GM23338 (cell line): ENCODE results near the gene DIP2B. TPM values are rescaled to one million over a fixed set of nuclear protein-coding genes. Genes with fewer than 3 reads are reported as not detected.
A peak's percentile ranks its signal among the peaks of the same experiment; 100 is the strongest.

Experiments used
- ATAC-seq: fragments of 200-7000 bp; cut with Tn5 transposase; 3 replicates; pipeline ENCODE4 v1.9.1; 2020
- DNase-seq: peaks from one replicate; pipeline ENCODE4 v3.0.0-alpha.2; 2015; ENCODE audit warnings: low spot score
- H2AFZ ChIP-seq: fragments of 200-600 bp; sonication (generic); 2 replicates; pipeline ENCODE4 v1.8.0; 2016; ENCODE audit warnings: antibody characterized with exemption, mild to moderate bottlenecking, moderate library complexity
- H3F3A ChIP-seq: fragments of 200-600 bp; sonication (generic); replicated peaks from 2 replicates; pipeline ENCODE4 v1.8.0; 2017; ENCODE audit warnings: antibody characterized with exemption, mixed run types, low read depth
- H3K27ac ChIP-seq: fragments of 200-600 bp; sonication (generic); 2 replicates; pipeline ENCODE4 v1.6.1; 2016; ENCODE audit warnings: low read depth
- H3K27me3 ChIP-seq: fragments of 200-600 bp; sonication (generic); 2 replicates; pipeline ENCODE4 v1.8.0; 2016; ENCODE audit warnings: mild to moderate bottlenecking, mixed run types, moderate library complexity; ENCODE audit not compliant: insufficient read depth
- H3K36me3 ChIP-seq: fragments of 200-600 bp; sonication (generic); 2 replicates; pipeline ENCODE4 v1.8.0; 2016; ENCODE audit warnings: mild to moderate bottlenecking; ENCODE audit not compliant: insufficient read depth
- H3K4me1 ChIP-seq: fragments of 200-600 bp; sonication (generic); 2 replicates; pipeline ENCODE4 v1.8.0; 2016; ENCODE audit warnings: mild to moderate bottlenecking, moderate library complexity; ENCODE audit not compliant: insufficient read depth
- H3K4me2 ChIP-seq: fragments of 200-600 bp; sonication (generic); 2 replicates; pipeline ENCODE4 v1.7.1; 2017; ENCODE audit warnings: mixed run types
- H3K4me3 ChIP-seq: fragments of 200-600 bp; sonication (generic); 2 replicates; pipeline ENCODE4 v1.6.1; 2016; ENCODE audit warnings: mixed run types
- H3K79me2 ChIP-seq: fragments of 200-600 bp; sonication (generic); replicated peaks from 2 replicates; pipeline ENCODE4 v1.8.0; 2017; ENCODE audit warnings: mild to moderate bottlenecking; ENCODE audit not compliant: insufficient read depth
- H3K9me2 ChIP-seq: fragments of 200-600 bp; sonication (generic); 2 replicates; pipeline ENCODE4 v1.8.0; 2017; ENCODE audit not compliant: insufficient read depth
- H4K20me1 ChIP-seq: fragments of 200-600 bp; sonication (generic); replicated peaks from 2 replicates; pipeline ENCODE4 v1.8.0; 2017; ENCODE audit warnings: mild to moderate bottlenecking; ENCODE audit not compliant: insufficient read depth
- H3K27ac Mint-ChIP-seq: 2 replicates; pipeline ENCODE4 v1.8.0; 2020; ENCODE audit warnings: inconsistent platforms, mild to moderate bottlenecking, moderate library complexity, mixed read lengths
- H3K27me3 Mint-ChIP-seq: 3 replicates; pipeline ENCODE4 v1.8.0; 2022; ENCODE audit warnings: low read depth, mild to moderate bottlenecking, moderate library complexity, mixed read lengths, inconsistent platforms; ENCODE audit not compliant: insufficient read depth, poor library complexity
- H3K36me3 Mint-ChIP-seq: 3 replicates; pipeline ENCODE4 v1.8.0; 2021; ENCODE audit warnings: low read depth, mild to moderate bottlenecking, inconsistent platforms, moderate library complexity, mixed read lengths
- H3K4me1 Mint-ChIP-seq: 3 replicates; pipeline ENCODE4 v1.8.0; 2020; ENCODE audit warnings: mild to moderate bottlenecking, inconsistent platforms, mixed read lengths
- H3K4me3 Mint-ChIP-seq: 3 replicates; pipeline ENCODE4 v1.8.0; 2021; ENCODE audit warnings: moderate library complexity, mild to moderate bottlenecking, inconsistent platforms, mixed read lengths
- H3K9me3 Mint-ChIP-seq: 3 replicates; pipeline ENCODE4 v1.8.0; 2020; ENCODE audit warnings: moderate library complexity, mild to moderate bottlenecking, inconsistent platforms, mixed read lengths
- CREB1 ChIP-seq: fragments of 250-450 bp; sonication (Bioruptor Pico); IDR thresholded peaks from 2 replicates; pipeline ENCODE4 v1.5.0; 2020; ENCODE audit warnings: low read depth, mild to moderate bottlenecking, moderate library complexity
- EZH2 ChIP-seq: fragments of 200-600 bp; sonication (generic); IDR thresholded peaks from one replicate; pipeline ENCODE4 v1.8.0; 2017; ENCODE audit warnings: antibody characterized with exemption, mild to moderate bottlenecking, low read depth; ENCODE audit not compliant: unreplicated experiment
- EZH2phosphoT487 ChIP-seq: fragments of 200-600 bp; sonication (generic); IDR thresholded peaks from one replicate; pipeline ENCODE4 v1.8.1; 2018; ENCODE audit warnings: antibody characterized with exemption; ENCODE audit not compliant: unreplicated experiment
- POLR2AphosphoS5 ChIP-seq: IDR thresholded peaks from 2 replicates; pipeline ENCODE4 v1.6.1; 2016; ENCODE audit warnings: antibody characterized with exemption, low read depth
- STAT1 ChIP-seq: IDR thresholded peaks from one replicate; pipeline ENCODE4 v1.6.1; 2016; ENCODE audit warnings: antibody characterized with exemption; ENCODE audit not compliant: unreplicated experiment
- ZNF114 ChIP-seq: fragments of 250-450 bp; sonication (Bioruptor Pico); IDR thresholded peaks from 2 replicates; pipeline ENCODE4 v1.5.0; 2020; ENCODE audit warnings: mild to moderate bottlenecking, moderate library complexity
- ZNF331 ChIP-seq: fragments of 250-450 bp; sonication (Bioruptor Pico); IDR thresholded peaks from 2 replicates; pipeline ENCODE4 v1.5.0; 2020; ENCODE audit warnings: low read depth, mild to moderate bottlenecking, moderate library complexity
- polyA plus RNA-seq: library from polyadenylated mRNA; unstranded; fragments of >200 nt; fragmentation: Nextera tagmentation; extraction: Ambion mirVana; gene quantifications from 2 replicates; pipeline ENCODE4 v1.2.1, GENCODE V29; 2016
- total RNA-seq: library from RNA; depleted of rRNA; stranded (reverse); fragments of >200 nt; shearing (Covaris generic); gene quantifications from 2 replicates; pipeline ENCODE4 v1.2.3, GENCODE V29; 2014
- TF ChIP-seq, protein P1 (sequence below): fragments of 250-450 bp; sonication (Bioruptor Pico); IDR thresholded peaks from 2 replicates; pipeline ENCODE4 v1.5.0; 2020; ENCODE audit warnings: mild to moderate bottlenecking, moderate library complexity
- TF ChIP-seq, protein P2 (sequence below): IDR thresholded peaks from 2 replicates; pipeline ENCODE4 v1.6.1; 2016; ENCODE audit warnings: antibody characterized with exemption
- TF ChIP-seq, protein P3 (sequence below): IDR thresholded peaks from one replicate; pipeline ENCODE4 v1.6.1; 2018; ENCODE audit warnings: antibody characterized with exemption; ENCODE audit not compliant: unreplicated experiment

DIP2B gene
- total and polyA plus RNA-seq, 2 experiments from 2014 or later = 8.0 to 36.4 TPM

DNA sequence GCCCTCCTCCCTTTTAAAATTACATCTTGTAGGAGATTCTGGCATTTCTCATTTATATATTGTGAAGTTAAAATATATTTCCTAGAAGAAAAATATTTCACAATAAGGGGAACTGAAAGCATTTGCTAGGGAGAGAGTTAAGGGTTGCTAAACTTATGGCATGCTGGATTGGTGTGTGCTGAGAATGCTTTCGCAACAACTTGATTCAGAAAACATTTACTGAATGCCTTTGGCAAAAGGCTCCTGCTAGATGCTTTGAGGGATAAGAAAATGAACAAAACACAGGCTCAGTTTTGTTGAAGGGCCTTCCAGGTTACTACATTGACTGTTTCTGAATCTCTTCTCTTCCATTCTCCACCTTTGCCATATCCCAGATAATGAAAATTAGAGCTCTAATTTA is 67.5 kb downstream of the DIP2B start:
- Mint-ChIP-seq H3K36me3 (no peaks in the 10 kb centered on the region), H3K9me3 (no peaks in the 10 kb centered on the region), H3K27me3 (no peaks in the 10 kb centered on the region), H3K4me3 (no peak overlapping the region), H3K4me1 (peaks cover 52% of the 10 kb centered on the region), H3K27ac (no peak overlapping the region; the same call in 1 of the 2 replicates)
- Histone ChIP-seq H3K36me3 (no peaks in the 10 kb centered on the region), H3K79me2 (peaks cover 86% of the 10 kb centered on the region), H3K27me3 (no peaks in the 10 kb centered on the region), H3K27ac (no peak overlapping the region; the same call in 1 of the 2 replicates), H3K4me3 (no peak overlapping the region), H3K9me2 (no peaks in the 10 kb centered on the region), H3K4me2 (0 out of 2 replicates have a peak overlapping the region, but pooled peaks have one; percentile 1), H4K20me1 (0 out of 2 replicates have a peak, but pooled peaks cover 4% of the 10 kb centered on the region), H3K4me1 (peaks cover 63% of the 10 kb centered on the region), H3F3A (no peaks in the 10 kb centered on the region; the same call in 1 of the 2 replicates), H2AFZ (no peak overlapping the region)
- no peak for TF ChIP-seq EZH2
- no peak for TF ChIP-seq EZH2phosphoT487
- TF ChIP-seq, protein P1, sequence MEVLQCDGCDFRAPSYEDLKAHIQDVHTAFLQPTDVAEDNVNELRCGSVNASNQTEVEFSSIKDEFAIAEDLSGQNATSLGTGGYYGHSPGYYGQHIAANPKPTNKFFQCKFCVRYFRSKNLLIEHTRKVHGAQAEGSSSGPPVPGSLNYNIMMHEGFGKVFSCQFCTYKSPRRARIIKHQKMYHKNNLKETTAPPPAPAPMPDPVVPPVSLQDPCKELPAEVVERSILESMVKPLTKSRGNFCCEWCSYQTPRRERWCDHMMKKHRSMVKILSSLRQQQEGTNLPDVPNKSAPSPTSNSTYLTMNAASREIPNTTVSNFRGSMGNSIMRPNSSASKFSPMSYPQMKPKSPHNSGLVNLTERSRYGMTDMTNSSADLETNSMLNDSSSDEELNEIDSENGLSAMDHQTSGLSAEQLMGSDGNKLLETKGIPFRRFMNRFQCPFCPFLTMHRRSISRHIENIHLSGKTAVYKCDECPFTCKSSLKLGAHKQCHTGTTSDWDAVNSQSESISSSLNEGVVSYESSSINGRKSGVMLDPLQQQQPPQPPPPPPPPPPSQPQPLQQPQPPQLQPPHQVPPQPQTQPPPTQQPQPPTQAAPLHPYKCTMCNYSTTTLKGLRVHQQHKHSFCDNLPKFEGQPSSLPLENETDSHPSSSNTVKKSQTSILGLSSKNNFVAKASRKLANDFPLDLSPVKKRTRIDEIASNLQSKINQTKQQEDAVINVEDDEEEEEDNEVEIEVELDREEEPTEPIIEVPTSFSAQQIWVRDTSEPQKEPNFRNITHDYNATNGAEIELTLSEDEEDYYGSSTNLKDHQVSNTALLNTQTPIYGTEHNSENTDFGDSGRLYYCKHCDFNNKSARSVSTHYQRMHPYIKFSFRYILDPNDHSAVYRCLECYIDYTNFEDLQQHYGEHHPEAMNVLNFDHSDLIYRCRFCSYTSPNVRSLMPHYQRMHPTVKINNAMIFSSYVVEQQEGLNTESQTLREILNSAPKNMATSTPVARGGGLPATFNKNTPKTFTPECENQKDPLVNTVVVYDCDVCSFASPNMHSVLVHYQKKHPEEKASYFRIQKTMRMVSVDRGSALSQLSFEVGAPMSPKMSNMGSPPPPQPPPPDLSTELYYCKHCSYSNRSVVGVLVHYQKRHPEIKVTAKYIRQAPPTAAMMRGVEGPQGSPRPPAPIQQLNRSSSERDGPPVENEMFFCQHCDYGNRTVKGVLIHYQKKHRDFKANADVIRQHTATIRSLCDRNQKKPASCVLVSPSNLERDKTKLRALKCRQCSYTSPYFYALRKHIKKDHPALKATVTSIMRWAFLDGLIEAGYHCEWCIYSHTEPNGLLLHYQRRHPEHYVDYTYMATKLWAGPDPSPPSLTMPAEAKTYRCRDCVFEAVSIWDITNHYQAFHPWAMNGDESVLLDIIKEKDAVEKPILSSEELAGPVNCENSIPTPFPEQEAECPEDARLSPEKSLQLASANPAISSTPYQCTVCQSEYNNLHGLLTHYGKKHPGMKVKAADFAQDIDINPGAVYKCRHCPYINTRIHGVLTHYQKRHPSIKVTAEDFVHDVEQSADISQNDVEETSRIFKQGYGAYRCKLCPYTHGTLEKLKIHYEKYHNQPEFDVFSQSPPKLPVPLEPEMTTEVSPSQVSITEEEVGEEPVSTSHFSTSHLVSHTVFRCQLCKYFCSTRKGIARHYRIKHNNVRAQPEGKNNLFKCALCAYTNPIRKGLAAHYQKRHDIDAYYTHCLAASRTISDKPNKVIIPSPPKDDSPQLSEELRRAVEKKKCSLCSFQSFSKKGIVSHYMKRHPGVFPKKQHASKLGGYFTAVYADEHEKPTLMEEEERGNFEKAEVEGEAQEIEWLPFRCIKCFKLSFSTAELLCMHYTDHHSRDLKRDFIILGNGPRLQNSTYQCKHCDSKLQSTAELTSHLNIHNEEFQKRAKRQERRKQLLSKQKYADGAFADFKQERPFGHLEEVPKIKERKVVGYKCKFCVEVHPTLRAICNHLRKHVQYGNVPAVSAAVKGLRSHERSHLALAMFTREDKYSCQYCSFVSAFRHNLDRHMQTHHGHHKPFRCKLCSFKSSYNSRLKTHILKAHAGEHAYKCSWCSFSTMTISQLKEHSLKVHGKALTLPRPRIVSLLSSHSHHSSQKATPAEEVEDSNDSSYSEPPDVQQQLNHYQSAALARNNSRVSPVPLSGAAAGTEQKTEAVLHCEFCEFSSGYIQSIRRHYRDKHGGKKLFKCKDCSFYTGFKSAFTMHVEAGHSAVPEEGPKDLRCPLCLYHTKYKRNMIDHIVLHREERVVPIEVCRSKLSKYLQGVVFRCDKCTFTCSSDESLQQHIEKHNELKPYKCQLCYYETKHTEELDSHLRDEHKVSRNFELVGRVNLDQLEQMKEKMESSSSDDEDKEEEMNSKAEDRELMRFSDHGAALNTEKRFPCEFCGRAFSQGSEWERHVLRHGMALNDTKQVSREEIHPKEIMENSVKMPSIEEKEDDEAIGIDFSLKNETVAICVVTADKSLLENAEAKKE (CRISPR knock-in tag) = no peak
- TF ChIP-seq, protein P2, sequence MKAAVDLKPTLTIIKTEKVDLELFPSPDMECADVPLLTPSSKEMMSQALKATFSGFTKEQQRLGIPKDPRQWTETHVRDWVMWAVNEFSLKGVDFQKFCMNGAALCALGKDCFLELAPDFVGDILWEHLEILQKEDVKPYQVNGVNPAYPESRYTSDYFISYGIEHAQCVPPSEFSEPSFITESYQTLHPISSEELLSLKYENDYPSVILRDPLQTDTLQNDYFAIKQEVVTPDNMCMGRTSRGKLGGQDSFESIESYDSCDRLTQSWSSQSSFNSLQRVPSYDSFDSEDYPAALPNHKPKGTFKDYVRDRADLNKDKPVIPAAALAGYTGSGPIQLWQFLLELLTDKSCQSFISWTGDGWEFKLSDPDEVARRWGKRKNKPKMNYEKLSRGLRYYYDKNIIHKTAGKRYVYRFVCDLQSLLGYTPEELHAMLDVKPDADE = no peak
- TF ChIP-seq ZNF331 (CRISPR knock-in tag) = no peak
- no peak for TF ChIP-seq STAT1
- TF ChIP-seq POLR2AphosphoS5 = no peak
- no peak for TF ChIP-seq ZNF114 (CRISPR knock-in tag)
- TF ChIP-seq CREB1 (CRISPR knock-in tag) = no peak
- TF ChIP-seq, protein P3, sequence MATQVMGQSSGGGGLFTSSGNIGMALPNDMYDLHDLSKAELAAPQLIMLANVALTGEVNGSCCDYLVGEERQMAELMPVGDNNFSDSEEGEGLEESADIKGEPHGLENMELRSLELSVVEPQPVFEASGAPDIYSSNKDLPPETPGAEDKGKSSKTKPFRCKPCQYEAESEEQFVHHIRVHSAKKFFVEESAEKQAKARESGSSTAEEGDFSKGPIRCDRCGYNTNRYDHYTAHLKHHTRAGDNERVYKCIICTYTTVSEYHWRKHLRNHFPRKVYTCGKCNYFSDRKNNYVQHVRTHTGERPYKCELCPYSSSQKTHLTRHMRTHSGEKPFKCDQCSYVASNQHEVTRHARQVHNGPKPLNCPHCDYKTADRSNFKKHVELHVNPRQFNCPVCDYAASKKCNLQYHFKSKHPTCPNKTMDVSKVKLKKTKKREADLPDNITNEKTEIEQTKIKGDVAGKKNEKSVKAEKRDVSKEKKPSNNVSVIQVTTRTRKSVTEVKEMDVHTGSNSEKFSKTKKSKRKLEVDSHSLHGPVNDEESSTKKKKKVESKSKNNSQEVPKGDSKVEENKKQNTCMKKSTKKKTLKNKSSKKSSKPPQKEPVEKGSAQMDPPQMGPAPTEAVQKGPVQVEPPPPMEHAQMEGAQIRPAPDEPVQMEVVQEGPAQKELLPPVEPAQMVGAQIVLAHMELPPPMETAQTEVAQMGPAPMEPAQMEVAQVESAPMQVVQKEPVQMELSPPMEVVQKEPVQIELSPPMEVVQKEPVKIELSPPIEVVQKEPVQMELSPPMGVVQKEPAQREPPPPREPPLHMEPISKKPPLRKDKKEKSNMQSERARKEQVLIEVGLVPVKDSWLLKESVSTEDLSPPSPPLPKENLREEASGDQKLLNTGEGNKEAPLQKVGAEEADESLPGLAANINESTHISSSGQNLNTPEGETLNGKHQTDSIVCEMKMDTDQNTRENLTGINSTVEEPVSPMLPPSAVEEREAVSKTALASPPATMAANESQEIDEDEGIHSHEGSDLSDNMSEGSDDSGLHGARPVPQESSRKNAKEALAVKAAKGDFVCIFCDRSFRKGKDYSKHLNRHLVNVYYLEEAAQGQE = no peak
- ATAC-seq (no peak), DNase-seq (peak; percentile 27)
